ENCODE results near the gene ZNF574.

- no peak for TF ChIP-seq EZH2 (IDR thresholded peaks at IDR 0.05; ENCODE audit: low read length, missing control alignments)
- TF ChIP-seq, protein P1, sequence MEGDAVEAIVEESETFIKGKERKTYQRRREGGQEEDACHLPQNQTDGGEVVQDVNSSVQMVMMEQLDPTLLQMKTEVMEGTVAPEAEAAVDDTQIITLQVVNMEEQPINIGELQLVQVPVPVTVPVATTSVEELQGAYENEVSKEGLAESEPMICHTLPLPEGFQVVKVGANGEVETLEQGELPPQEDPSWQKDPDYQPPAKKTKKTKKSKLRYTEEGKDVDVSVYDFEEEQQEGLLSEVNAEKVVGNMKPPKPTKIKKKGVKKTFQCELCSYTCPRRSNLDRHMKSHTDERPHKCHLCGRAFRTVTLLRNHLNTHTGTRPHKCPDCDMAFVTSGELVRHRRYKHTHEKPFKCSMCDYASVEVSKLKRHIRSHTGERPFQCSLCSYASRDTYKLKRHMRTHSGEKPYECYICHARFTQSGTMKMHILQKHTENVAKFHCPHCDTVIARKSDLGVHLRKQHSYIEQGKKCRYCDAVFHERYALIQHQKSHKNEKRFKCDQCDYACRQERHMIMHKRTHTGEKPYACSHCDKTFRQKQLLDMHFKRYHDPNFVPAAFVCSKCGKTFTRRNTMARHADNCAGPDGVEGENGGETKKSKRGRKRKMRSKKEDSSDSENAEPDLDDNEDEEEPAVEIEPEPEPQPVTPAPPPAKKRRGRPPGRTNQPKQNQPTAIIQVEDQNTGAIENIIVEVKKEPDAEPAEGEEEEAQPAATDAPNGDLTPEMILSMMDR (conservative IDR thresholded peaks at IDR 0.05 in 1 of 2, IDR thresholded peaks at IDR 0.05 in 1 of 2; ENCODE audit: low read depth in 1 of 2, low read length in 2 of 2), result no peak
Observed at GRCh38 chr19:42083537-42083936, 7.6 kb downstream of the ZNF574 start.

Data from fibroblast of lung (primary cell).